ENCODE measurements around the gene DNAH1. TPM values are rescaled to one million over a fixed set of nuclear protein-coding genes. Genes with fewer than 3 reads are reported as not detected.
A peak's percentile ranks its signal among the peaks of the same experiment; 100 is the strongest.

DNAH1 gene
- total RNA-seq, 1 donor from 2014 or later = 11.2 TPM

DNA sequence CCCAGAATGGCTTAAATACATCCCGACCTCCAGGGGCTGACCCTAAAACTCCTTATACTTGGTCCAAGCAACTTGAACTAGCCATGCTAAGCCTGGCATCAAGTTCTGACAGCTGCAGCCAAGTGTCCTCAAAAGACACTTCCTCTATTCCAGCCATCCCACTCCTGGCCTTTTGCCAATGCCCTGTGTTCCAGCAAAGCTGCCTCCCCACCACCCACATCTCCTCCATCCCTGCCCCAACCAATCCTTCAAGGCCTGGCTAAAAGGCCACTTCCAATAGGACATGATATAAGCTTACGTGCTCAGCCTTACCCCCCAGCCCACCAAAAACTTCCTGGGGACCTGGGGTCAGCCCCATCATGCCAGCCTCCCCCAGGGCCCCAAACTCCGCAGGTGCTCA, 87.8 kb downstream of the DNAH1 start:
- Histone ChIP-seq H3K4me3 (no peak overlapping the region), H3K4me1 (peaks cover 13% of the 10 kb centered on the region), H3K9me3 (no peaks in the 10 kb centered on the region), H3K27ac (no peak overlapping the region), H3K27me3 (no peaks in the 10 kb centered on the region), H3K36me3 (peaks cover 80% of the 10 kb centered on the region)
- ATAC-seq (no peak), DNase-seq (peak; percentile 61)
- intact Hi-C loops (cut with DNase I) = no loop called here
- no peak for TF ChIP-seq CTCF (IDR thresholded peaks at IDR 0.05)

DNA sequence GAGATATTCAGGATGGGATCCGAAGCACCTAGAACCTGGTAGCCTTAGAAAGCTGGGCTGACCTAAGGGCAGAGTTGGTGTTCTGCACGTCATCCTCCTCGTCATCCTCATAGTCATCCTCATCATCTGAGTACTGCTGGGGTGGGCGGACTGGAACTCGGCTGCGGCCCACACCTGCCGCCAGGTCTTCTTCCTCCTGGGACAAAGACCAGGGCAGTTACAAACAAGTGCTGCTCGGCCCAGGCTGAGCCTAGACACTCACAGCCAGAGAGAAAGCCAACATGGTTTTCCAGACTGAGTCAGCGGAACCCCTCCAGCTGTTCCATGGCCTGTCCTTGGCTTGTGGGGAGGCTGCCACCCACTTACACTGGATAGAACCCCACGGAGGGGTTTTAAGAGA, 88.3 kb downstream of the DNAH1 start:
- intact Hi-C loops (cut with DNase I) = no loop called here
- DNase-seq (peak; percentile 42), ATAC-seq (no peak)
- peaks cover 18% of the 10 kb centered on the region for H3K4me1 ChIP-seq
- no peak overlapping the region for H3K4me3 ChIP-seq
- H3K36me3 ChIP-seq = peaks cover 80% of the 10 kb centered on the region
- no peaks in the 10 kb centered on the region for H3K9me3 ChIP-seq
- no peaks in the 10 kb centered on the region for H3K27me3 ChIP-seq
- TF ChIP-seq CTCF (IDR thresholded peaks at IDR 0.05) = no peak
- no peak overlapping the region for H3K27ac ChIP-seq

DNA sequence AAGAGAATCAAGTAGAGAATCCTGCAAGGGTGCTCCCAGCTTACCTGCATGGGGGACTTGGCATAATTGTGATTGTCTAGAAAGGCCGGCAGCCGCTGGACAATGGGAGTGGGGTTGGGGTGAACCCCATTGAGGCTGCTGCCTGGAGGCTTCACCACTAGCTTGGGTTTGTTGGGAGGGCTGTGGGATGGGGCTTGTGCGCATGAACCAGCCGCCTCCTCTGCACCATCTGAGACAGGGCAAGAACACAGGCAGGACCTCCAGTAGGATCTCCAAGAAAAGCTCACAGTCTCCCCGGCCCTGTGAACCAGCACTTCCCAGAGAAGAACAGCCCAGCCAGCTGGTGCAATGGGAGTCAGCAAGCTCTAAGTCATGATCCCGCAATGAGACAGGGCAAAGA, 88.9 kb downstream of the DNAH1 start:
- peak; percentile 59 for DNase-seq
- no peak for TF ChIP-seq CTCF (IDR thresholded peaks at IDR 0.05)
- ATAC-seq = no peak
- Histone ChIP-seq H3K4me3 (no peak overlapping the region), H3K4me1 (peaks cover 18% of the 10 kb centered on the region), H3K27ac (no peak overlapping the region), H3K27me3 (no peaks in the 10 kb centered on the region), H3K9me3 (no peaks in the 10 kb centered on the region), H3K36me3 (peaks cover 80% of the 10 kb centered on the region)
- intact Hi-C loops (cut with DNase I) = no loop called here

DNA sequence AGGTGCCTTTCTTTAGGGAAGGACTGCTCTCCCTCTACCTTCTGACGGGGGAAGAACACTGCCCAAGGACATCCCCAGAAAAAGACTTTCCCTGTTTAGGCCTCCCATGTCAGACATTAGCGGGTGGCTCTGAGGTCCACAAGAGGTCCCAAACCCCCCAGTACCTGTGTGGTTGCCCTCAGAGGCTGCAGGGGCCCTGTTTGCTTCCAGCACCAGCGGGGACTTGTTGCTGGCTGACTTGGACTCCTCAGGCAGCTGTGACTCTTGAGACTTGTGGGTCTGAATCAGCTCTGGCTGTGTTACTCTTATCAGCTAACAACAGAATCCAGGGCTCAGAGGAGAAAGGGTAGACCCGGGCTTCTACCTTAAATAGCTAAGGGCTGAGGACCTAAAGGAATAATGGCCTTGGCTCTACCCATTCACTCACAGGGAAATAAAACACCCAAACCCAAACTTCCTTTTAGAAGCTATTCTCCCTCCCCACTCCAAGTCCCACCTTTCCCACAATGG, 89.5 kb downstream of the DNAH1 start:
- H3K36me3 ChIP-seq = peaks cover 80% of the 10 kb centered on the region
- H3K4me3 ChIP-seq = no peak overlapping the region
- TF ChIP-seq CTCF (IDR thresholded peaks at IDR 0.05) = no peak
- H3K27ac ChIP-seq = no peak overlapping the region
- peaks cover 18% of the 10 kb centered on the region for H3K4me1 ChIP-seq
- no peaks in the 10 kb centered on the region for H3K9me3 ChIP-seq
- H3K27me3 ChIP-seq = no peaks in the 10 kb centered on the region
- no peak for ATAC-seq
- peak; percentile 27 for DNase-seq
- intact Hi-C loops (cut with DNase I) = no loop called here

DNA sequence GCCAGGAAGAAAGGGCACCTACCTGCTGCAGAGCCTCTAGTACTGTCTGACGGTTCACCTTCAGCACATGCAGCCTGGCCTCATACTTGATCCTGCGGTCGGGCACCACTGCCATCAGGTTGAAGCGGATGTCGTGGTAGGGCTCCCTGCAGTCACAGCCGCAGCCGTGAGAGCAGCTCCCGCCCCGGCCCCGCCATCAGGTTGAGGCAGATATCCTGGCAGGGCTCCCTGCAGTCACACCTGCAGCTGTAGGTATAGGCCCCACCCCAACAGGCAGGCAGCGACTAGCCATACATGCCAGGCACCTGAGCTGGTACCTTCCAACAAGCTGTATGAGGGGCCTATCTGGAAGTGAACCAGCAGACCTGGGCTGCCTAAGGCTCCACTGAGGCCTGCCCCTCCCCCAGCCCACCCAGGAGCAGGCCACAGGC, 90.1 kb downstream of the DNAH1 start:
- DNase-seq = peak; percentile 53
- intact Hi-C loops (cut with DNase I) = no loop called here

More for the DNA sequence above, 90.1 kb downstream of the DNAH1 start:
- peaks cover 74% of the 10 kb centered on the region for H3K36me3 ChIP-seq
- H3K4me3 ChIP-seq = no peak overlapping the region
- no peak for ATAC-seq
- no peak for TF ChIP-seq CTCF (IDR thresholded peaks at IDR 0.05)
- H3K9me3 ChIP-seq = no peaks in the 10 kb centered on the region
- no peak overlapping the region for H3K27ac ChIP-seq
- H3K27me3 ChIP-seq = no peaks in the 10 kb centered on the region
- peaks cover 18% of the 10 kb centered on the region for H3K4me1 ChIP-seq
